ENCODE data around the gene ADCK1. TPM values are rescaled to one million over a fixed set of nuclear protein-coding genes. Genes with fewer than 3 reads are reported as not detected.

Gene ADCK1
- total and polyA plus RNA-seq, 3 donors from 2014 or later: 7.5 to 14.3 (median 12.3) TPM

DNA sequence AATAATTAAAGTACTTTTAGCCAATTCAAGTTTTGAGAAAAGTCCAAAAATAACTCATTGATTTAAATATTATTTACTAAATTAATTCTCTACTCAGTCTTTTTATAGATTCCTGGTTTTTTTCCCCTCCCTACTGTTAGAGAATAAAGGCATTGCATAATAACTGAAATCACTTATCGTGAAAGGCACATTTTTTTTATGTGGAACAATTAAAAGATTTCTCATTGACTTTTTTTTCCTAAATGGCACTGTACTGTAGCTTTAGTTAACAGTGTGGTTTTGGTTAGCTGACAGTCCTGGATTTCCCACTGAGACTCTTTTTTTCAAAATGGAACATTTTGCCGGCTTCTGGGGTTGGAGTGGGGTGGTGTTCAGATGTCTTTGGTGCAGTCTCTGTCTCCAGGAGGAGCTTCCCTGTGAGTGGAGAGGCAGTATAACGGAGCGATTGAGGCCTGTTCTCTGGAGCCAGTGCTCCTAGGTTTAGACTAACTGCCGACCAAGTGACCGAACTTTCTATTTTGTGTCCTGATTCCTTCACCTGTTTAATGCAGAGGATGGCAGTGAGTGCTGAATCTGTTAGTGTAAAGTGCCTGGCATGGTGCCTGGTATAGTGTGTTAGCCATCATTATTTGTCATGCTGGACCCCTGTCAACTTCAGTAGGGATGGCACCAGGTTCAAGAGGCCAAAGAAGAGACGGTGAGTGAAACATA is 117.7 kb downstream of the ADCK1 start:
- no peak overlapping the region for H3K27ac ChIP-seq
- no peaks in the 10 kb centered on the region for H3K4me1 ChIP-seq
- WGBS, 2 donors: 88 to 90% methylated on average over 7 of the region's 7 CpGs
- H3K9me3 ChIP-seq: no peaks in the 10 kb centered on the region
- intact Hi-C loops (cut with DNase I; ENCODE audit: low total_unique reads): no loop called here
- TF ChIP-seq, protein P1, sequence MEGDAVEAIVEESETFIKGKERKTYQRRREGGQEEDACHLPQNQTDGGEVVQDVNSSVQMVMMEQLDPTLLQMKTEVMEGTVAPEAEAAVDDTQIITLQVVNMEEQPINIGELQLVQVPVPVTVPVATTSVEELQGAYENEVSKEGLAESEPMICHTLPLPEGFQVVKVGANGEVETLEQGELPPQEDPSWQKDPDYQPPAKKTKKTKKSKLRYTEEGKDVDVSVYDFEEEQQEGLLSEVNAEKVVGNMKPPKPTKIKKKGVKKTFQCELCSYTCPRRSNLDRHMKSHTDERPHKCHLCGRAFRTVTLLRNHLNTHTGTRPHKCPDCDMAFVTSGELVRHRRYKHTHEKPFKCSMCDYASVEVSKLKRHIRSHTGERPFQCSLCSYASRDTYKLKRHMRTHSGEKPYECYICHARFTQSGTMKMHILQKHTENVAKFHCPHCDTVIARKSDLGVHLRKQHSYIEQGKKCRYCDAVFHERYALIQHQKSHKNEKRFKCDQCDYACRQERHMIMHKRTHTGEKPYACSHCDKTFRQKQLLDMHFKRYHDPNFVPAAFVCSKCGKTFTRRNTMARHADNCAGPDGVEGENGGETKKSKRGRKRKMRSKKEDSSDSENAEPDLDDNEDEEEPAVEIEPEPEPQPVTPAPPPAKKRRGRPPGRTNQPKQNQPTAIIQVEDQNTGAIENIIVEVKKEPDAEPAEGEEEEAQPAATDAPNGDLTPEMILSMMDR (IDR thresholded peaks at IDR 0.05): no peak
- TF ChIP-seq POLR2A (IDR thresholded peaks at IDR 0.05): no peak
- no peak overlapping the region for H3K4me3 ChIP-seq
- H3K27me3 ChIP-seq: no peaks in the 10 kb centered on the region
- no peaks in the 10 kb centered on the region for H3K36me3 ChIP-seq (ENCODE audit: low read depth, missing control alignments)
- no peak for DNase-seq

DNA sequence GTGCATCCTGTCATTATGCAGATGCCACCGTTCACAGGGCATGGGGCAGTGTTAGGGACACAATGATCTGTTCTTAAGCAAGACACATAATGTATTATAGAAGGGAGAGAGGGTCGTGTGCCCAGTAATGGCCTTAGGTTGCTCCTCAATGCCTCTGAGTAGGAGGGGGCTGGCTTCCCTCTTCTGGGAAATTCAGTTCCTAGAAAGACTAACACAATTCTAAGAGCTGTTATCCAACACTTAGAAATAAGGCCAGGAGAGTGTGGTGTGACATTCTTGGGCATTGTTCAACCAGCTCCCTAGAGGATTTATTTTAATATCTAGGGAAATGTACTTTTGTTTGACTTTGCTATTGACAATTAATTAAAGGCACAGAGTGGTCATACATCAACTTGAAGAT is 118.5 kb downstream of the ADCK1 start:
- intact Hi-C loops (cut with DNase I; ENCODE audit: low total_unique reads): no loop called here
- Histone ChIP-seq H3K36me3 (ENCODE audit: low read depth, missing control alignments) (no peaks in the 10 kb centered on the region), H3K4me1 (no peaks in the 10 kb centered on the region), H3K27ac (no peak overlapping the region), H3K9me3 (no peaks in the 10 kb centered on the region), H3K27me3 (no peaks in the 10 kb centered on the region), H3K4me3 (no peak overlapping the region)
- WGBS, 2 donors: 79 to 87% methylated on average over 2 of the region's 2 CpGs
- TF ChIP-seq, protein P1 (IDR thresholded peaks at IDR 0.05): no peak
- TF ChIP-seq POLR2A (IDR thresholded peaks at IDR 0.05): no peak
- DNase-seq: no peak

DNA sequence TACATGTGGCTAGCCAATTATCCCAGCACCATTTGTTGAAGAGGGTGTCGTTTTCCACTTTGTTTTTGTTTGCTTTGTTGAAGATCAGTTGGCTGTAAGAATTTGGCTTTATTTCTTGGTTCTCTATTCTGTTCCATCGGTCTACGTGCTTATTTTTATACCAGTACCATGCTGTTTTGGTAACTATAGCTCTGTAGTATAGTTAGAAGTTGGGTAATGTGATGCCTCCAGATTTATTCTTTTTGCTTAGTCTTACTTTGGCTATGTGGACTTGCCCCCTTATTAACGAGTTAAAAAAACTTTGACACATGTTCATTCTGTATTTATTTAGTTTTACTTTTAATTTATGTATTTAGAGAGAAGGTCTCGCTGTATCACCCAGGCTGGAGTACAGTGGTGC is 120.4 kb downstream of the ADCK1 start:
- no peak for DNase-seq
- Histone ChIP-seq H3K36me3 (ENCODE audit: low read depth, missing control alignments) (no peaks in the 10 kb centered on the region), H3K4me3 (no peak overlapping the region), H3K27ac (no peak overlapping the region), H3K9me3 (no peaks in the 10 kb centered on the region), H3K4me1 (no peaks in the 10 kb centered on the region), H3K27me3 (no peaks in the 10 kb centered on the region)
- intact Hi-C loops (cut with DNase I; ENCODE audit: low total_unique reads): no loop called here
- TF ChIP-seq, protein P1 (IDR thresholded peaks at IDR 0.05): no peak
- no peak for TF ChIP-seq POLR2A (IDR thresholded peaks at IDR 0.05)
- 91 to 92% methylated on average over 5 of the region's 5 CpGs for WGBS, 2 donors

DNA sequence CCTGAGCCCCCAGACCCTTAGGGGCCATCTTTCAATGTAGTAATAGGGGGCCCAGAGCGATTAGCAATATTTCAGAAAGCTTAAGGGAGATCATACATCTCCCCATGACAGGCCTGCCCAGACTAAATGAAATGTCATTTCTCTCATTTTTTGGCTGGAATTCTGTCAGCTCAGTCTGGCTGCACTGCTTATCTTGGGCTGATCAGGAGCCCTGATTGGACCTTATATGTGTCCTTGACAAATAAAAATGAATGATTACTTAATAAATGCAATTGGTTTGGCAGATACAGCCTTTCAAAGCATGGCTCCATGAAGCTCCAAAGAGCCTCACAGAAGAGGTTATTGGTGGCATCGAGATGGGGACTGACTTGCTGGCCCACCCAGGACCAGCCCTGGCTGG is 121.9 kb downstream of the ADCK1 start:
- no peak overlapping the region for H3K4me3 ChIP-seq
- H3K27me3 ChIP-seq: no peaks in the 10 kb centered on the region
- H3K36me3 ChIP-seq (ENCODE audit: low read depth, missing control alignments): no peaks in the 10 kb centered on the region
- 92 to 100% methylated on average over 2 of the region's 2 CpGs for WGBS, 2 donors
- H3K9me3 ChIP-seq: no peaks in the 10 kb centered on the region
- intact Hi-C loops (cut with DNase I; ENCODE audit: low total_unique reads): no loop called here
- DNase-seq: no peak
- H3K4me1 ChIP-seq: no peaks in the 10 kb centered on the region
- TF ChIP-seq, protein P1 (IDR thresholded peaks at IDR 0.05): no peak
- TF ChIP-seq POLR2A (IDR thresholded peaks at IDR 0.05): no peak
- no peak overlapping the region for H3K27ac ChIP-seq
